Islet of Langerhans (tissue), 1 donor: ENCODE data around the gene ESPNL.

ENCODE experiments used
- FAIRE-seq: peaks from one replicate; lab custom pipeline; 2011; peaks lifted over from hg19 to GRCh38; lab: Jason Lieb, UNC

Gene ESPNL

DNA sequence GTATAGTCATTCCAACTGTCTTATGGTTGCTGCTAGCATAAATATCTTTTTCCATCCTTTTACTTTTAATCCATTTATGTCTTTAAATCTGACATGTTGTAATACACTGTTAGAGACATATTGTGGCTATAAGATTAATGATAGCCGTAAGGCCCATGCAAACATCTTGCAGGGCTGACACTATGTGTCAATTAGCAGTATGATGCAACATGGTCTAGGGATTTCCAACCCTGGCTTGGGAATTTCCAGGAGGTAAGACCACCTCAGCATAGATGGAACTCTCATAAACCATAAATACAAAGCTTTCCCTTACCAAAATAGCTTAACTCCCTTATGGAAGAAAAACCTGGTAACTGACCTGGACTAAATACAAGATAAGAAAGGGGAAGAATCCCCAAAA, 22.8 kb upstream of the ESPNL start:
- FAIRE-seq: no peak

GRCh38 chr2:238079874-238080327, 20.2 kb upstream of the ESPNL start:
- FAIRE-seq: no peak

- no peak for FAIRE-seq
Observed at GRCh38 chr2:238080518-238080917, 19.6 kb upstream of the ESPNL start.

DNA sequence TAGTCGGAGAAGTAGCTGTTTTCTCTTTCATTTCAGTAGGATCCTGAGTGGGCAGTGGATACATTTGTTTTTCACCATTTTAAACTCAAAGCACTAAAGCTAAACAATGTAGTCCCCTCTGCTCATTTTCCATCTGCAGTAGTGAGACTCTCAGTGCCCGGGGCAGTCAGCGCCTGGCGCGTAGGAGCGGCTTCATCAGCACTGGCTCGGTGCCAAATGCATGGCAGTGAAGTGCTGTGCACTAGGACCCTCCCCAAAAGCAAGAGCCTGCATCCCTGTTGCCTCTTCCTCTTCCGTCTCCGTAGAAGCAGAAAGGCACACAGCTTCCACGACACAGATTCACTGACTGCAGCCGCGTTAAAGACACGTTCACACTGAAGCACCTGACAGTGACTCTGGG, 19.0 kb upstream of the ESPNL start:
- FAIRE-seq: no peak

DNA sequence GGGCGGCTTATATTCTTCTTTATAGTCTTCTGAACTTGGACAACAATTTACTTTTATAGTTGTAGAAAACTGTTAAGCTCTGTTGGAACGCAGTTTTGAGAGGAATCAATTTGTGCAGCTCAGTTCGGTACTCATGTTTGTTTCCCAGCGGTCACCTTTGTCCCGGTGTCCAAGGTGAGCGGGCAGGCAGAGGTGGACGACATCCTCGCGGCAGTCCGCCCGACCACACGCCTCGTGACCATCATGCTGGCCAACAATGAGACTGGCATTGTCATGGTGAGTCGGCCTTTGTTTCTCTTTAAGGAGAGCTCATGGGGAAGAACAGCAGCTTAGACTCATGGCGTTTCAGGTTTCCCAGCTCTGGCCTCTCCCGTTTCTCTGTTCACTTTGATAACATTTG, 18.6 kb upstream of the ESPNL start:
- FAIRE-seq: no peak

DNA sequence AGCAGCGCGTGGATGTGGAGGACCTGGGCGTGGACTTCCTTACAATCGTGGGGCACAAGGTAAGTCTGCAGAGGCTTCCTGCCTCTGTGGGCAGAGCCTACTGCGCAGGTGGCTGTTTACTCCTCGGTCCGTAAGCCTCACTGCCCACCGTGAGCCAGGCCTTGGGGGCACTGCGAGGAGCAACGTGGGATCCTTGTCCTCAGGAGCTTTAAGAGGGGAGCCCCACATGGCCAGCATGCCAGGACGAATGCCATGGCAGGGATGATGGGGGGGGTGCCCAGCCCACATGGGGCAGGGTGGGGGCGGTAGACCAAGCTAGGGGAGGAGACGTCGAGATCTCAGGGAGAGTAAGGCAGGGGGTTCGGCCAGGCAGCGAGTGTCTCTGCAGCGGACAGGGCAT, 18.0 kb upstream of the ESPNL start:
- FAIRE-seq: no peak

GRCh38 chr2:238082827-238083226, 17.3 kb upstream of the ESPNL start:
- FAIRE-seq: no peak

DNA sequence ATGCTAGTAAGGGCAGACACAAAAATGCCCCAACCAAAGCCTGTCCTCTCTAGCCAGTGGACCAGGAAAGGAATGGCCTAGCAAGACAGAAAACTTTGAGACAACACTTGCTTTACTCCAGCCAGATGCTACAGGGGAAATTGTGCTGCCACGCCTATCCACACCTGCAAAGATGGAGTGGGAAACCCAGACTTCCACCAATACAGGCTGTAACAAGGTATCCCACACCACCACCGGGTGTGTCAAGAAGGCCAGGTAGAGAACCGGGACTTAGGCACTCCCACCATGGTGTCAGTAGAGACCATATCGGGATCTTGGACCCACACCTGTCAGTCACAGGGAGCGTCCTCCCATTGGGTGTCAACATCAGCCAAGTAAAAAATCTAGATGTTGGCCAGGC, 16.2 kb upstream of the ESPNL start:
- FAIRE-seq: no peak

DNA sequence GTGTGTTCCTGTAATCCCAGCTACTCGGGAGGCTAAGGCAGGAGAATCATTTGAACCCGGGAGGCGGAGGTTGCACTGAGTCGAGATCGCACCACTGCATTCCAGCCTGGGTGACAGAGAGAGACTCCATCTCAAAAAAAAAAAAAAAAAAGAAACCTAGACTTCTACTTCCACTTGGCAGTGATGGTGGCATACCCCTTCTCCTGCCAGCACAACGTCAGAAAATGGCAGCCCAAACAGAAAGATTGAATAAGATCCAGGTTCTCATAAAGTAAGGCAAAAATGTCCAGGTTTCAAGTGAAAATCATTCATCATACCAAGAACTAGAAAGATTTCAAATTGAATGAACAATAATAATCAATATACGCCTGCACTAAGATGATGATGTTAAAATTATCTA, 15.4 kb upstream of the ESPNL start:
- FAIRE-seq: no peak

- no peak for FAIRE-seq
Observed at GRCh38 chr2:238085899-238086298, 14.2 kb upstream of the ESPNL start.

DNA sequence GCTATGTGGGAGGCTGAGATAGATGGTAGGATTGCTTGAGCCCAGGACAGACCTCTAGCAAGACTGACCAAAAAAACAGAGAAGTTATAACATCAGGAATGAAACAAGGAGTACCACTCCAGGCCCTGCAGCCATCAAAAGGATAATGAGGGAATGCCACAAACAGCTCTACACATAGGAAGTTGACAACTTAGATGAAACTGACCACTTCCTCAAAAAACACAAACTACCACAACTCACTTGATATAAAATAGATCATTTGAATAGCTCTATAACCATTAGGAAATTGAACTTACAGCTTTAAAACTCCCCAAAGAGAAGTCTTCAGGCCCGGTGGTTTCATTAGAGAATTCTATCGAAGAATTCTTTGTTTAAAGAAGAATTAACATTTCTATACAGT, 12.9 kb upstream of the ESPNL start:
- no peak for FAIRE-seq

GRCh38 chr2:238090887-238091286, 9.3 kb upstream of the ESPNL start:
- FAIRE-seq: no peak

DNA sequence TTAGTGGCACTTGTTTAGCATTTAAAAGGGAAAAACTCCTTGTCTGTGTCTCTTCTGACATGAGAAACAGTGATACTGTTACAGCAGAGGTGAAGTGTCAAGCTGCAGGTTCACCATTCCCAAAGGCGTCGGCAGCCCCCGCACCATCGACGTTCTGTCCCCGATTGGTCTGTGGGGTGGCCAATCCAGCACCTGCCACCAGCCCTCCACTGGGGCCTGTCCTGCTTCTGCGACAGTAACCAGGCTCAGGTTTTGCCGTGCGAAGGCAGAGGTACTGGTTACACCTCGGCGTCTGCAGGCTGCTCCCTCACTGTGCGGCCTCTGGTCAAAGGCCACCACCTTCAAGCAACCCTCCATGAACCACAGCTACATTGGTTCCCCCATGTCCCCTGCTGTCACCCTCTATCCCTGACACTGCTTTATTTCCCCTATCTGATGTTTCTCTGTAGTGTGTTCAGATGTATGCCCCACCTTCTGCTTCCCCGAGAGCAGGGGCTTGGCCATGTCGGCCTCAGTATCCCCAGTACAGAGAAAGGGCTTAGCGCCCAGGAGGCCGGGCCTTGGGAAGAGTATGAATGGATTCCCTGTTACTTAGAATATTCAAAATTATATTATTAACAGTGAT, 8.6 kb upstream of the ESPNL start:
- FAIRE-seq: no peak

DNA sequence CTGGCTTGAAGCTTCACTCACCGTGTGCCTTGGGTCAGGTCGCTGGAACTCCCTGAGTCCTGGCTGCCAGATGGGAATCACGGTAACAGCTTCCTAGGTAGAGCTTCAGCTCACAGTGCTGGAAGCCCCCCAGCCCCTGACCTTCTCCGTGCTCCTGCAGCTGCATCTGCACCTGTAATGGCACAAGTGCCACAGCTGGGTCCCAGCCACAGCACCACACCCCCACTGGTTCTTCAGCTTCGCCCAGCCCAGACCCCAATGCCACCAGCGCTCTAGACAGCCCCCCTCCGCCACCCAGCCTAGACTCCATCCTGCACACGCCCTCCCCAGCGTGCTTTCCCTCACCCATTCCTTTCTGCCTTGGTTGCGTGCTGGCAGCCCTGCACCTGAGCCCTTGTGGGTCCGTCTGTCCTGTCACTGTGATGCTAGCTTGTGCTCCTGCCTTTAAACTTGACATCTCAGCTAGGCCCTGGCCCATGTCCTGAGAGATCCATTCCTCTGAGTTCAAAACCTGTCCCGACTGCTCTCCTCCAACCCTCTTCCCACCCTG, 7.6 kb upstream of the ESPNL start:
- FAIRE-seq: no peak

- FAIRE-seq: no peak
Observed at GRCh38 chr2:238093181-238094140, 6.7 kb upstream of the ESPNL start.

DNA sequence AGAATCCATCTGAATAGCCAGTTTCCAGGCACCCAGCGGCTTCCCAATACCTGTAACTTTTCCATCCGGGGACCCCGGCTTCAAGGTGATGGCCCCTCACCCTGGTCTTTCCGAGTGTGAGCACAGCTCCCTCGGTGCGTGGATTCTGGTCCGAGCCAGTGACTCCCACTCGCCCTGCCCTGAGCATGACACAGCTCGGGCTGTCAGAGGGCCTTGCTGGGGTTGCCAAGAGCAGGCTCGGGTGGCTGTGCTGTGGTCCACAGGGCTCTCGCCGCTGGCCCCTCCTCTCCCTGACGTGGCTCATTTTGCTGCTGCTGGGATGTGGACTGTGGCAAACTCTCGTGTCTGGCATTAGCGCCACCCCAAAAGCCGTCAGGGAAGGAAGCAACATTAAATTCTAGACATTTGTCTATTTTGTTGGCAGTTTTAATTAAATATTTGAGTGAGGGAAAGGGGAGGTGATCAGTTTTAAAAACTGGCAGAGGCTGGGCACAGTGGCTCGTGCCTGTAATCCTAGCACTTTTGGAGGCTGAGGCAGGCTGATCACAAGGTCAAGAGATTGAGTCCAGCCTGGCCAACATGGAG, 5.6 kb upstream of the ESPNL start:
- FAIRE-seq: no peak

DNA sequence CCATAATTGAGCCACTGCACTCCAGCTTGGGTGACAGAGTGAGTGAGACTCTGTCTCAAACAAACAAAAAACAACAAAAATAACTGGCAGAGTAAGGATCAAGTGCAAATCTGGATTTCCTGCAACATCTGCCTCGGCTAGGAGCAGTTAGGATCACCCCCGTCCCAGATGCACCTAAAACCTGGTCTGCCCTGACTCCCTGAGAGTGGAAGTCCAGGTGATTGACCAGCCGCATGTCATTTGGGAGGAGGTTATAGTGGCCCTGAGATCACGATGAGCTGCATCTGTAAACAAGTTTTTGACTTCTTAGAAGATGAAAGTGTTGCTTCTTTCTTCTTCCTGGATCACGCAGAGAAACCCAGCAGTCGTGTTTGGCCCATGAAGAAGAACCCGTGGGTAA, 5.0 kb upstream of the ESPNL start:
- FAIRE-seq: no peak

GRCh38 chr2:238096311-238097011, 3.7 kb upstream of the ESPNL start:
- no peak for FAIRE-seq

DNA sequence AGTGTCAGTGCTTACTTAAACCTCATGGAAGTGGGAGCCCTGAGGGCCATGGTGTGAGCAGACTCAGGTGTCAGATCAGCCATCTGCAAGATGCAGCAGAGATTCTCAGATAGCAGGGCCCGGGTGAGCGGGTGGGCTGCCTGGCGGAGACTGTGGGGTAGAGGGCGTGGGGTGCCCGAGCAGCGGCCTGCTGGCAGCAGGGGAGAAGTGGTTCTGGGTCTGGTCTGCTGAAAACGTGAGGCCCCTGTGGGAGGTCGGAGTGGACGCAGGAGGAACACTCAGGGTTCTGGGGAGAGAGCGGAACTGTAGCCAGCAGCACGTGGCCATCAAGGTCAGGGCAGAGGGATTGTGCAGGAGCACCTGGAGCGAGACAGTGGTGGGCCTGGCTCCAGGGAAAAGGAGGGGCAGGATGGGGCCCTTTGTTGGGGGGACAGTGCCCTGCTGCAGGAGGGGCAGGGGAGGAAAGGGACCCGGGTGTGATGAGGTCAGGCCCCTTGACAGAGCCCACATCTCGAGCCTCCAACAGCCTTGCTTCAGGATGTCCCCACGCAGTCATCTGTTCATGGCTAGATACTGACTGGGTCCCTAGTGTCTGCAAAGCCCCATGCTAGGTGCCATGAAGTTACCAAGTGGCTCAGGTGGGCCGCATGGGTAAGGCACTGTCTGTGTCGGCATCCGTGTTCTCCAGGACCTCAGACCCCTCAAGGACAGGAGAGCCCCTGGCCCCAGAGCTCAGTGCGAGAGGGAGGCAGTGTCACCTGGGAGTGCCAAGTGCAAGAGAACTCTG, 2.7 kb upstream of the ESPNL start:
- FAIRE-seq: no peak

DNA sequence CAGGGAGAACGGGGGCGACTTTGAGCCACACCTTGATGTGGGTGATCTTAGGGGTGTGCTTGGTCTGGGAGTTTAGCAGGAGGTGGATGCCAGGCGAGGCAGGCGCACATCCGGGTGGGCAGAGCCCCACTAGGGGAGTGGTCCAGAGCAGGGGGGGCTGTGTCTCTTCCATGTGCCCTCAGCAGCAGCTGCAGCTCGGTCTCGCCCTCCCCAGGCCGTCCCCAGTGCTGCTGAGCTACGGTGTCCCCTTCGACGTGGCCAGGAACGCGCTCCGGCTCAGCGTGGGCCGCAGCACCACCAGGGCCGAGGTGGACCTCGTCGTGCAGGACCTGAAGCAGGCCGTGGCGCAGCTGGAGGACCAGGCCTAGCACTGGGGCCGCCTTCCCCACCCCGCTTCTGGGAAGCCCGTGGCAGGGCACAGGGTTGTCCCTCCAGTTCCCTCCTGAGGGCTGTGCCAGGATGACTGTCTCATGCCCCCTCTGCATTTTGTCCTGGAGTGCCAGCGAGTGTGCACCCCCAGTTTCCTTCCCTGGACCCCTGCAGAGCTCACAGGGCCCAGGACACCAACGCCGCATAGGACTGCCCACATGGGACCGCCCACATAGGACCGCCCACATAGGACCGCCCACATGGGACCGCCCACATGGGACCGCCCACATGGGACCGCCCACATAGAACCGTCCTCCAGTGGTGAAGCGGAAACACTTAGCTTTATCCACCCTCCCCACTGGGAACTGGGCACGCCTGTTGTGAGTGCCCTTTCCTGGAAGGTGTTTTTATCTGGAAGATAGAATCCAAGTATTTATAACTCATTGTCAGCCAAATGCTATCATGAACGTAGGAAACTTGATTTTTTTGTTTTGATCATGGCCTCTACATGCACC, 1.9 kb upstream of the ESPNL start:
- no peak for FAIRE-seq
